HepG2 (cell line): ENCODE data around the gene PPFIA4. TPM values are rescaled to one million over a fixed set of nuclear protein-coding genes. Genes with fewer than 3 reads are reported as not detected.

ENCODE experiments used
- ATAC-seq: fragments of 200-7000 bp; cut with Tn5 transposase; 3 replicates; pipeline ENCODE4 v1.9.1; 2020; ENCODE audit warnings: mild to moderate bottlenecking, moderate library complexity
- BruUV-seq: library from RNA; stranded (reverse); fragments of 400-500 nt; replicated peaks from 2 replicates; lab custom pipeline; 2021; lab: Mats Ljungman, UMichigan
- CTCF ChIA-PET: fragments of 300-600 bp; formaldehyde crosslinking; extraction: SDS; loops from one replicate; lab custom pipeline; 2021; ENCODE audit warnings: low total read pairs, inconsistent platforms, low intra/inter-chr PET ratio; lab: Yijun Ruan, JAX
- POLR2A ChIA-PET: fragments of 350-600 bp; sonication (Branson Sonifier 250); formaldehyde crosslinking; loops from one replicate; lab custom pipeline; 2020; ENCODE audit warnings: antibody characterized with exemption, inconsistent platforms; lab: Yijun Ruan, JAX
- DNase-seq: peaks from one replicate; pipeline ENCODE4 v3.0.0-alpha.2; 2015; ENCODE audit warnings: low spot score
- FAIRE-seq: peaks from 3 replicates; lab custom pipeline; 2011; peaks lifted over from hg19 to GRCh38; lab: Jason Lieb, UNC
- H2AFZ ChIP-seq: one replicate; pipeline ENCODE4 v1.6.1; 2011; ENCODE audit warnings: low read length, inconsistent platforms
- H3K27ac ChIP-seq: fragments of 300-600 bp; 3 replicates; pipeline ENCODE4 v1.8.0; 2011; ENCODE audit warnings: mixed run types, mild to moderate bottlenecking, mixed read lengths, low read length, inconsistent platforms; ENCODE audit not compliant: insufficient read depth; ENCODE audit errors: extremely low read length
- H3K27me3 ChIP-seq, 2 experiments: fragments of 200-600 bp in 1 of 2; 2 replicates in 1 of 2; 3 replicates in 1 of 2; pipeline versions ENCODE4 v1.6.0 to v1.8.0; 2011; ENCODE audit warnings: low read length in 2 of 2, mild to moderate bottlenecking in 2 of 2, moderate library complexity in 2 of 2, inconsistent platforms in 1 of 2; ENCODE audit not compliant: insufficient read depth in 2 of 2, control insufficient read depth in 1 of 2
- H3K36me3 ChIP-seq, 2 experiments: fragments of 200-600 bp in 1 of 2; replicated peaks in 1 of 2; 2 replicates in 1 of 2; 3 replicates in 1 of 2; pipeline versions ENCODE4 v1.5.1 to v1.8.0; 2011; ENCODE audit warnings: low read length in 2 of 2, inconsistent platforms in 1 of 2; ENCODE audit not compliant: insufficient read depth in 2 of 2, control insufficient read depth in 1 of 2
- H3K4me1 ChIP-seq: 2 replicates; pipeline ENCODE4 v1.5.1; 2012; ENCODE audit warnings: low read length, inconsistent platforms; ENCODE audit not compliant: insufficient read depth
- H3K4me2 ChIP-seq: 2 replicates; pipeline ENCODE4 v1.6.0; 2011; ENCODE audit warnings: low read depth, low read length, inconsistent platforms
- H3K4me3 ChIP-seq, 3 experiments: fragments of 200-600 bp in 1 of 3; sonication (generic), shearing (Covaris generic) in 1 of 3; replicated peaks in 1 of 3; 2 replicates each; pipeline ENCODE4 v1.5.1; 2011 to 2016; ENCODE audit warnings: low read length in 3 of 3, inconsistent platforms in 2 of 3, low read depth in 2 of 3, mild to moderate bottlenecking in 2 of 3, control low read depth in 1 of 3, mixed read lengths in 1 of 3; ENCODE audit not compliant: insufficient read depth in 1 of 3
- H3K79me2 ChIP-seq: one replicate; pipeline ENCODE4 v1.6.1; 2011; ENCODE audit warnings: low read length, inconsistent platforms; ENCODE audit not compliant: insufficient read depth
- H3K9ac ChIP-seq: 2 replicates; pipeline ENCODE4 v1.6.0; 2011; ENCODE audit warnings: mild to moderate bottlenecking, low read depth, low read length, inconsistent platforms; ENCODE audit not compliant: insufficient read depth
- H3K9me3 ChIP-seq: 2 replicates; pipeline ENCODE4 v1.5.1; 2012; ENCODE audit warnings: mild to moderate bottlenecking, low read length
- H4K20me1 ChIP-seq: 2 replicates; pipeline ENCODE4 v1.6.0; 2011; ENCODE audit warnings: inconsistent platforms, mild to moderate bottlenecking, low read length, moderate library complexity; ENCODE audit not compliant: insufficient read depth
- TBL1XR1 ChIP-seq: fragments of 150-350 bp; IDR thresholded peaks from 2 replicates; pipeline ENCODE4 v1.6.1; 2014; ENCODE audit warnings: borderline replicate concordance, low read length; ENCODE audit not compliant: partially characterized antibody
- ZSCAN9 ChIP-seq: IDR thresholded peaks from 2 replicates; pipeline ENCODE4 v1.6.1; 2016; ENCODE audit warnings: borderline replicate concordance
- WGBS: methylation state at CpG from one replicate; pipeline ENCODE4 v1.1.6; 2017; ENCODE audit warnings: low lambda C conversion rate; 5-methylcytosine and 5-hydroxymethylcytosine counted together
- in situ Hi-C: cut with HindIII; loops from 2 replicates; pipeline ENCODE4 v1.10.0; 2017; ENCODE audit warnings: low pct_unique_long_range_greater_than_20kb; ENCODE audit not compliant: extremely low pct_ligation_motif_present
- intact Hi-C: fragments of 100-400 bp; cut with micrococcal nuclease; formaldehyde crosslinking; loops from one replicate; pipeline ENCODE4 v1.10.0; 2022; ENCODE audit not compliant: unreplicated experiment
- polyA plus RNA-seq, 8 experiments: library from polyadenylated mRNA; depleted of rRNA in 3 of 8; stranded (reverse) in 7 of 8; unstranded in 1 of 8; fragments of >200 nt; fragmentation: Illumina TruSeq in 4 of 8; extraction: Trizol in 4 of 8; gene quantifications; 2 replicates each; pipeline versions ENCODE4 v1.2.1 to v1.2.3, GENCODE V29; 2011 to 2016; ENCODE audit warnings: low read depth in 4 of 8, missing spikeins in 1 of 8, mixed read lengths in 1 of 8; ENCODE audit not compliant: insufficient read depth in 1 of 8
- total RNA-seq, 5 experiments: library from RNA; depleted of rRNA; stranded (reverse); fragments of >200 nt; fragmentation: Illumina TruSeq; extraction: Trizol; gene quantifications; 2 replicates each; pipeline ENCODE4 v1.2.3, GENCODE V29; 2016; ENCODE audit warnings: low read depth in 1 of 5

PPFIA4 gene
- total and polyA plus RNA-seq, 2 of the 13 experiments (the other 11 are each of a cell fraction or from before 2014, with no cell fraction given) = 6.4 TPM; not detected in 1

DNA sequence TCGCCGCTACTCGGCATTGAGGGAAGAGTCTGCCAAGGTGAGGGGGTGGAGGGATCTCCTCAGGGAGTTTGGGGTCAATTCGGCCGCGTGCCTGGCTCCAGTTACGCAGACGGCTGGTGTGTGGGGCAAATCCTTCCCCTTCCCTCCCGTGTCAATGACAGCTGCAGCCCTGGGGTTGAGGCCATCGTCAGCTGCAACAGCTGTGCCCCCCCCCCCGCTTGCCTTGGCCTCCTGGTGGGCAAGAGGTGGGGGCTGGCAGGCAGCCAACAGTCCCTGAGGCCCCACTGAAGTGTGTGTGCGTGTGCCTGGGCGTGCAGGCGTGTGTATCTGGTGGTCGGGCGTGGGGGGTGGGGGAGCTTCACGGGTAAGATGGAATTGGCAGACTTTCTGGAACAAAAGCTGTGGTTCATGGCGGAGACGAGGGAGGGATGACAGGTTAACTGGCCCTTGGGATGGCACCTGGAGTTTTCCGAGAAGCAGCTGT, 25.6 kb downstream of the PPFIA4 start:
- no peak for DNase-seq
- H3K4me2 ChIP-seq = no peak overlapping the region
- no peak overlapping the region for H3K9ac ChIP-seq
- H3K4me1 ChIP-seq = no peaks in the 10 kb centered on the region
- WGBS = 48% methylated on average over 10 of the region's 20 CpGs
- no peak for ATAC-seq
- no peak overlapping the region for H2AFZ ChIP-seq
- ChIA-PET POLR2A (no interaction called here), CTCF (no interaction called here)
- no peak overlapping the region for H3K4me3 ChIP-seq
- in situ Hi-C loops (no loop called here), intact Hi-C loops (no loop called here)
- no peak overlapping the region for H3K27ac ChIP-seq
- no peak for TF ChIP-seq TBL1XR1
- no TSS peak for BruUV-seq
- H3K27me3 ChIP-seq = peaks cover 7 to 48% of the 10 kb centered on the region in 2 experiments
- H4K20me1 ChIP-seq = no peaks in the 10 kb centered on the region
- FAIRE-seq = no peak
- H3K36me3 ChIP-seq = no peaks in the 10 kb centered on the region
- H3K9me3 ChIP-seq = no peaks in the 10 kb centered on the region
- H3K79me2 ChIP-seq = no peaks in the 10 kb centered on the region

- Histone ChIP-seq H3K79me2 (no peaks in the 10 kb centered on the region), H2AFZ (no peak overlapping the region), H3K4me2 (no peak overlapping the region), H3K27me3 (peaks cover 7 to 41% of the 10 kb centered on the region in 2 experiments), H3K9ac (no peak overlapping the region), H3K9me3 (no peaks in the 10 kb centered on the region), H3K4me3 (no peak overlapping the region), H3K4me1 (no peaks in the 10 kb centered on the region), H4K20me1 (no peaks in the 10 kb centered on the region), H3K36me3 (no peaks in the 10 kb centered on the region), H3K27ac (no peak overlapping the region)
- ChIA-PET POLR2A (no interaction called here), CTCF (no interaction called here)
- no peak for TF ChIP-seq ZSCAN9
- FAIRE-seq (no peak), ATAC-seq (no peak), DNase-seq (no peak)
- BruUV-seq = no TSS peak
- 24% methylated on average over 3 of the region's 3 CpGs for WGBS
- intact Hi-C loops = no loop called here
- in situ Hi-C loops = no loop called here
Observed at GRCh38 chr1:203052601-203053000, 26.3 kb downstream of the PPFIA4 start.
